Peyer's patch (tissue), 4 donors: ENCODE measurements around the gene COLEC12.

Source experiments
- POLR2A ChIP-seq, 2 donors: fragments of 450-650 bp; IDR thresholded peaks; one replicate each; pipeline ENCODE4 v1.5.1; 2017; ENCODE audit warnings: antibody characterized with exemption in 2 of 2, mild to moderate bottlenecking in 2 of 2, moderate library complexity in 2 of 2
- TF ChIP-seq, protein P1 (sequence below), 6 experiments: fragments of 450-650 bp in 4 of 6; fragments of 200-600 bp in 2 of 6; sonication (generic) in 1 of 6; IDR thresholded peaks; one replicate each; pipeline ENCODE4 v1.5.1; 2017 to 2019; ENCODE audit warnings: antibody characterized with exemption in 6 of 6, mild to moderate bottlenecking in 3 of 6, moderate library complexity in 1 of 6

DNA sequence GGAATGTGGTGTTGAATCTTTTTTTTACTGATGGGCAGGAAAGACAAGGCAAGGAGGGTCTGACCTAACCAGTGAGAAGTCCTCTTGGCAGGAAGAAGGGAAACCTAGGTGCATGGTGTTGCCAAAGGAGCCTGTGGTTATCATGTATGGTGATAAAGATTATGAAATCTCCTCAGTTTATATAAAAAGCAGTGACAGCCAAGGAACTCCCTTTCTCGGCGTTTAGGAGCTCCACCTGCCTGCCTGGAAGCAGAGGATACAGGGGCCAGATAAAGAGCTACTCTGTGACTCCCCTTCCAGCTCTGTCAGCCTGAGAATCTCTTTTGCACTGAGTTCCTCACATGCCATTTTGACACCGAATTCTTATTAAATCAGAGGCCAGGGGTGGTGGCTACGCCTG is 26.1 kb downstream of the COLEC12 start:
- TF ChIP-seq, protein P1, sequence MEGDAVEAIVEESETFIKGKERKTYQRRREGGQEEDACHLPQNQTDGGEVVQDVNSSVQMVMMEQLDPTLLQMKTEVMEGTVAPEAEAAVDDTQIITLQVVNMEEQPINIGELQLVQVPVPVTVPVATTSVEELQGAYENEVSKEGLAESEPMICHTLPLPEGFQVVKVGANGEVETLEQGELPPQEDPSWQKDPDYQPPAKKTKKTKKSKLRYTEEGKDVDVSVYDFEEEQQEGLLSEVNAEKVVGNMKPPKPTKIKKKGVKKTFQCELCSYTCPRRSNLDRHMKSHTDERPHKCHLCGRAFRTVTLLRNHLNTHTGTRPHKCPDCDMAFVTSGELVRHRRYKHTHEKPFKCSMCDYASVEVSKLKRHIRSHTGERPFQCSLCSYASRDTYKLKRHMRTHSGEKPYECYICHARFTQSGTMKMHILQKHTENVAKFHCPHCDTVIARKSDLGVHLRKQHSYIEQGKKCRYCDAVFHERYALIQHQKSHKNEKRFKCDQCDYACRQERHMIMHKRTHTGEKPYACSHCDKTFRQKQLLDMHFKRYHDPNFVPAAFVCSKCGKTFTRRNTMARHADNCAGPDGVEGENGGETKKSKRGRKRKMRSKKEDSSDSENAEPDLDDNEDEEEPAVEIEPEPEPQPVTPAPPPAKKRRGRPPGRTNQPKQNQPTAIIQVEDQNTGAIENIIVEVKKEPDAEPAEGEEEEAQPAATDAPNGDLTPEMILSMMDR (IDR thresholded peaks at IDR 0.05), result no peak
- no peak for TF ChIP-seq POLR2A (IDR thresholded peaks at IDR 0.05)
